K562 (cell line): ENCODE data around the gene EVI5L. TPM values are rescaled to one million over a fixed set of nuclear protein-coding genes. Genes with fewer than 3 reads are reported as not detected.

Source experiments
- CCNT2 ChIP-seq: IDR thresholded peaks from 2 replicates; pipeline ENCODE4 v1.6.1; 2011; ENCODE audit warnings: borderline replicate concordance, low read depth, mild to moderate bottlenecking, moderate library complexity, mixed read lengths, low read length; ENCODE audit not compliant: insufficient read length; ENCODE audit errors: extremely low read depth
- CGGBP1 ChIP-seq: fragments of 250-450 bp; sonication (Bioruptor Pico); IDR thresholded peaks from 2 replicates; pipeline ENCODE4 v1.9.0; 2021; ENCODE audit warnings: mild to moderate bottlenecking
- DIDO1 ChIP-seq: fragments of 450-650 bp; IDR thresholded peaks from 2 replicates; pipeline ENCODE4 v1.6.1; 2016; ENCODE audit warnings: low read depth, missing biosample characterization, missing genetic modification characterization
- FOXK2 ChIP-seq, 2 experiments: fragments of 450-650 bp; IDR thresholded peaks in 1 of 2; conservative IDR thresholded peaks in 1 of 2; 2 replicates each; pipeline ENCODE4 v1.6.1; 2016; ENCODE audit warnings: low read depth in 2 of 2, mild to moderate bottlenecking in 1 of 2
- GMEB1 ChIP-seq: fragments of 250-450 bp; sonication (Bioruptor Pico); IDR thresholded peaks from 2 replicates; pipeline ENCODE4 v1.4.0; 2020; ENCODE audit warnings: mild to moderate bottlenecking
- NCOA4 ChIP-seq: fragments of 450-650 bp; IDR thresholded peaks from 2 replicates; pipeline ENCODE4 v1.6.1; 2018; ENCODE audit warnings: mild to moderate bottlenecking; ENCODE audit not compliant: partially characterized antibody
- NELFE ChIP-seq: IDR thresholded peaks from 2 replicates; pipeline ENCODE4 v1.6.1; 2011; ENCODE audit warnings: mild to moderate bottlenecking; ENCODE audit not compliant: insufficient read depth, insufficient read length
- NFIX ChIP-seq: fragments of 250-450 bp; sonication (Bioruptor Pico); IDR thresholded peaks from 2 replicates; pipeline ENCODE4 v1.4.0; 2020; ENCODE audit warnings: low read depth, mild to moderate bottlenecking, moderate library complexity
- POLR2A ChIP-seq: fragments of 450-650 bp; conservative IDR thresholded peaks from 2 replicates; pipeline ENCODE4 v1.6.1; 2016
- RAD51 ChIP-seq: fragments of 450-650 bp; IDR thresholded peaks from 2 replicates; pipeline ENCODE4 v1.7.1; 2016; ENCODE audit warnings: low read depth, mild to moderate bottlenecking, borderline replicate concordance
- TEAD4 ChIP-seq, 2 experiments: sonication (generic) in 1 of 2; formaldehyde crosslinking in 1 of 2; IDR thresholded peaks; 2 replicates each; pipeline versions ENCODE4 v1.6.1 to v1.8.0; 2012 to 2022; ENCODE audit warnings: borderline replicate concordance in 1 of 2, inconsistent platforms in 1 of 2, low read length in 1 of 2, mild to moderate bottlenecking in 1 of 2, missing genetic modification reagents in 1 of 2
- TFAP4 ChIP-seq: sonication (generic); formaldehyde crosslinking; IDR thresholded peaks from 2 replicates; pipeline ENCODE4 v1.8.0; 2022; ENCODE audit warnings: missing genetic modification reagents, mild to moderate bottlenecking, moderate library complexity, borderline replicate concordance
- TFE3 ChIP-seq: fragments of 450-650 bp; formaldehyde crosslinking; IDR thresholded peaks from 2 replicates; pipeline ENCODE4 v1.4.0; 2020; ENCODE audit warnings: mild to moderate bottlenecking, mixed read lengths
- USF2 ChIP-seq: sonication (generic); formaldehyde crosslinking; IDR thresholded peaks from 2 replicates; pipeline ENCODE4 v1.5.0; 2020; ENCODE audit warnings: missing genetic modification reagents
- ZBTB7A ChIP-seq: IDR thresholded peaks from 2 replicates; pipeline ENCODE4 v1.6.1; 2011; ENCODE audit warnings: low read depth, mild to moderate bottlenecking, low read length, moderate library complexity, borderline replicate concordance; ENCODE audit not compliant: control insufficient read depth
- ZNF174 ChIP-seq: fragments of 250-450 bp; sonication (Bioruptor Pico); IDR thresholded peaks from 2 replicates; pipeline ENCODE4 v1.4.0; 2020; ENCODE audit warnings: mild to moderate bottlenecking
- ZNF3 ChIP-seq: fragments of 250-450 bp; sonication (Bioruptor Pico); IDR thresholded peaks from 2 replicates; pipeline ENCODE4 v1.5.0; 2021; ENCODE audit warnings: mild to moderate bottlenecking, moderate library complexity
- ZNF384 ChIP-seq: IDR thresholded peaks from 2 replicates; pipeline ENCODE4 v1.6.1; 2012; ENCODE audit warnings: low read depth, low read length, improper control_type of control experiment
- ZNF551 ChIP-seq: fragments of 250-450 bp; sonication (Bioruptor Pico); IDR thresholded peaks from 2 replicates; pipeline ENCODE4 v1.5.0; 2021; ENCODE audit warnings: mild to moderate bottlenecking, moderate library complexity
- ZNF740 ChIP-seq, 3 experiments: fragments of 200-800 bp in 1 of 3; sonication (Bioruptor generic) in 1 of 3; sonication (generic) in 1 of 3; formaldehyde crosslinking in 1 of 3; IDR thresholded peaks; 2 replicates each; pipeline versions ENCODE4 v1.6.1 to v1.8.0; 2016 to 2022; ENCODE audit warnings: mild to moderate bottlenecking in 2 of 3, missing compliant biosample characterization in 2 of 3, missing genetic modification characterization in 2 of 3, missing genetic modification reagents in 1 of 3
- ZNF764 ChIP-seq: fragments of 250-450 bp; sonication (Bioruptor Pico); IDR thresholded peaks from 2 replicates; pipeline ENCODE4 v1.4.0; 2020; ENCODE audit warnings: low read depth, mild to moderate bottlenecking, moderate library complexity
- polyA plus RNA-seq, 8 experiments: library from polyadenylated mRNA; depleted of rRNA in 4 of 8; stranded (reverse) in 5 of 8; unstranded in 3 of 8; fragments of >200 nt; fragmentation: Nextera tagmentation in 2 of 8; fragmentation: Illumina TruSeq in 1 of 8; extraction: Ambion mirVana in 2 of 8; extraction: Trizol in 1 of 8; gene quantifications; 2 replicates each; pipeline versions ENCODE4 v1.2.1 to v1.2.3, GENCODE V29; 2011 to 2014; ENCODE audit warnings: inconsistent platforms in 1 of 8, missing spikeins in 1 of 8
- total RNA-seq, 7 experiments: library from RNA; depleted of rRNA in 6 of 7; stranded (reverse); fragments of >200 nt in 6 of 7; fragmentation: Illumina TruSeq in 2 of 7; extraction: Trizol in 2 of 7; gene quantifications; 2 replicates each; pipeline versions ENCODE4 v1.2.1 to v1.2.3, GENCODE V29; 2011 to 2021; ENCODE audit warnings: low replicate concordance in 1 of 7

EVI5L gene
- total and polyA plus RNA-seq, 9 of the 15 experiments (the other 6 are each of a cell fraction or from before 2014, with no cell fraction given): 0.69 to 1.8 (median 1.2) TPM; not detected in 2

GRCh38 chr19:7888145-7888825 lies 58.3 kb downstream of the EVI5L start, which contains the start of gene LRRC8E (continued):
- TF ChIP-seq ZNF764 (CRISPR knock-in tag) (no peak), ZNF174 (CRISPR knock-in tag) (no peak), CGGBP1 (CRISPR knock-in tag) (no peak), TFAP4 (CRISPR knock-in tag) (no peak), FOXK2 (conservative IDR thresholded peaks at IDR 0.05 in 1 of 2, IDR thresholded peaks at IDR 0.05 in 1 of 2; ENCODE audit: low read depth in 2 of 2) (0 out of 4 replicates have a peak, but pooled peaks of 1 of the 2 experiments have one; percentile 47), CCNT2 (peak; percentile 40), TEAD4 (IDR thresholded peaks at IDR 0.05; ENCODE audit: low read length) (no peak), TEAD4 (CRISPR knock-in tag; IDR thresholded peaks at IDR 0.05; ENCODE audit: borderline replicate concordance) (no peak), ZNF551 (no peak), TFE3 (CRISPR knock-in tag) (no peak), RAD51 (no peak), ZNF384 (no peak), POLR2A (peak; percentile 82), GMEB1 (no peak), ZNF740 (CRISPR knock-in tag; IDR thresholded peaks at IDR 0.05) (peak; percentile 75), ZNF740 (tag; IDR thresholded peaks at IDR 0.05) (peak in 1 of 2 experiments; percentile 26; a peak in 1 of 4 replicates), ZBTB7A (peak; percentile 91), ZNF3 (CRISPR knock-in tag) (no peak), NCOA4 (no peak), DIDO1 (tag) (no peak), NELFE (no peak), USF2 (CRISPR knock-in tag) (no peak), NFIX (no peak)
